Psoas muscle (tissue), 8 donors: ENCODE measurements around the gene CFP. TPM values are rescaled to one million over a fixed set of nuclear protein-coding genes. Genes with fewer than 3 reads are reported as not detected.

Experiments used
- ATAC-seq, 4 donors: fragments of 200-7000 bp; cut with Tn5 transposase; one replicate each; pipeline ENCODE4 v1.9.1; 2020; ENCODE audit warnings: moderate library complexity in 3 of 4, mild to moderate bottlenecking in 2 of 4
- DNase-seq, 2 donors: peaks; one replicate each; pipeline ENCODE4 v3.0.0-alpha.2; 2020
- H3K27ac ChIP-seq: fragments of 200-600 bp; one replicate; pipeline ENCODE4 v1.8.0; 2022
- H3K27me3 ChIP-seq, 3 donors: fragments of 200-600 bp in 1 of 3; one replicate each; pipeline versions ENCODE4 v1.6.1 to v1.8.0; 2013 to 2022; ENCODE audit warnings: low read length in 2 of 3, mild to moderate bottlenecking in 2 of 3, moderate library complexity in 1 of 3; ENCODE audit not compliant: insufficient read depth in 3 of 3
- H3K36me3 ChIP-seq, 2 donors: fragments of 200-600 bp in 1 of 2; one replicate each; pipeline versions ENCODE4 v1.6.1 to v1.8.0; 2013 to 2022; ENCODE audit warnings: low read depth in 1 of 2, mild to moderate bottlenecking in 1 of 2, moderate library complexity in 1 of 2; ENCODE audit not compliant: insufficient read depth in 1 of 2
- H3K4me1 ChIP-seq: fragments of 200-600 bp; one replicate; pipeline ENCODE4 v1.8.0; 2022
- H3K4me3 ChIP-seq: fragments of 200-600 bp; one replicate; pipeline ENCODE4 v1.8.0; 2022; ENCODE audit warnings: mild to moderate bottlenecking
- H3K9me3 ChIP-seq: fragments of 200-600 bp; one replicate; pipeline ENCODE4 v1.8.0; 2022
- CTCF ChIP-seq: fragments of 200-600 bp; IDR thresholded peaks from one replicate; pipeline ENCODE4 v1.8.0; 2022; ENCODE audit warnings: antibody characterized with exemption
- WGBS, 3 donors: extraction: QIAGEN DNeasy Blood & Tissue Kit; methylation state at CpG; one replicate each; pipeline versions ENCODE4 v1.1.6 to v1.1.7; 2013; 5-methylcytosine and 5-hydroxymethylcytosine counted together
- intact Hi-C, 2 donors: fragments of 100-400 bp; cut with DNase I; formaldehyde crosslinking; loops; one replicate each; pipeline versions ENCODE4 v1.11.0 to v1.14.2; 2022
- polyA plus RNA-seq, 3 donors: library from polyadenylated mRNA; stranded (reverse); fragments of 200-250 nt; gene quantifications; one replicate each; pipeline ENCODE4 v1.2.3, GENCODE V29; 2013
- total RNA-seq, 4 donors: library from RNA; stranded (reverse); fragmentation: NEBNext Ultra II Directional in 2 of 4; extraction: Animal tissue kit (Norgen Biotek cat#: 25700) in 2 of 4; gene quantifications; one replicate each; pipeline versions ENCODE4 v1.2.1 to v1.2.4, GENCODE V29; 2021 to 2023
- donor health status: healthy with polysubstance abuse.
- donor health status: DM: no; HTN: no; CAD: no; lungs with moderate emphysema.
- donor health status: Bipolar disorder and iron deficiency.
- donor health status: healthy.
- donor health status: DM: yes; HTN: yes; CAD: no.
- donor health status: DM: no; HTN: no; CAD: no.
- donor health status: DM: no; HTN: no; CAD: no.
- donor health status: DM: yes; HTN: yes; CAD: no.

The CFP gene
- total and polyA plus RNA-seq, 7 donors, result 0.51 to 1.8 (median 1.5) TPM

- TF ChIP-seq CTCF, result no peak
- H3K9me3 ChIP-seq, result no peaks in the 10 kb centered on the region
- ATAC-seq (peak; percentile 12 to 45 (median 25)), DNase-seq (no peak)
- intact Hi-C loops, result no loop called here
- H3K36me3 ChIP-seq, result peaks cover 0 to 20% of the 10 kb centered on the region in 2 donors
- no peaks in the 10 kb centered on the region for H3K4me1 ChIP-seq
- peak overlapping the region; percentile 36 for H3K4me3 ChIP-seq
- H3K27ac ChIP-seq, result peak overlapping the region; percentile 21
- 0 to 26% (median 4%) methylated on average over 3 to 37 of the region's 41 CpGs for WGBS, 3 donors
- H3K27me3 ChIP-seq, result peaks cover 0 to 20% (median 1%) of the 10 kb centered on the region in 3 donors
Observed at GRCh38 chrX:47574076-47574546, 55.6 kb downstream of the CFP start.

DNA sequence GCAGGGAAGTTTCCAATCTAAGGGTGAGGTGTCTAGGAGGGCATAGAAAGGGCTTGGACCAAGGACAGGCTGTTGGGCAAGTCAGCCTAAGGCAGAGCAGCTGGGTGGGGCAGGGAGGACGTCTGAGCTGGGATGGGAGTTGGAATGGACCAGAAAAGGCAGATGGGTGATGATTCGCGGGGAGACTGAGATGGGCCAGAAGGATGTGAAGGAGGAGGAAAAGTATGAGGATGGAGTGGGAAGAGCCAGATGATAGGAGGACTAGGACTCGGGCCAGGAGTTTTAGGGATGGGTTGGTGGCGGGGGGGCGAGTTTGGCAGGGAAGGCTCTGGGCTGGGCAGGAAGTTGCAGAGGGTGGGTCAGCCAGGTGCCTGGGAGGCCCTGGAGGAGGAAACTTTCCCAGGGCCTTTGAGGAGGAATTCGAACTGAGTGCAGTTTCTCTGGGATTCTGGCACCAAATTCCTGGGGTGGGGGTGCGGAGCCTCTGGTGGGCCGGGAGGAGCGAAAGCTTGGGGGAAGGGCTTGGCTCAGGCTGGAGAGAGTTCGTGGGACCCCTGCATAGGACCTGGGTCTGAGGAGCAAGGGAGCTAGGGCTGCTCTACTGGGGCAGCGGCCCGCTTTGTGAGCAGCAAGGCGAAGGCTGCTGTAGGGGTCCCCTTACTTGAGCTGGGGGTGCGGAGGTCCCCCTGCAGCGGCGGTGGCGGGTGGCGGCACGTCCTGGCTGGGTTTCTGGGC, 56.2 kb downstream of the CFP start:
- Histone ChIP-seq H3K36me3 (peaks cover 0 to 26% of the 10 kb centered on the region in 2 donors), H3K27me3 (peaks cover 0 to 17% (median 1%) of the 10 kb centered on the region in 3 donors), H3K9me3 (no peaks in the 10 kb centered on the region), H3K4me1 (no peaks in the 10 kb centered on the region), H3K27ac (peak overlapping the region; percentile 21), H3K4me3 (peak overlapping the region; percentile 36)
- 13 to 25% (median 15%) methylated on average over 11 to 20 of the region's 20 CpGs for WGBS, 3 donors
- no peak for TF ChIP-seq CTCF
- DNase-seq (no peak), ATAC-seq (peak; percentile 23 to 41 (median 36))
- intact Hi-C loops, result no loop called here

Other genes starting within 250 kb of the CFP start
- 10 to 100 TPM in 3 of 4 donors, 1 to 10 TPM in 1; 9.5 to 17.7 (median 13.4) TPM for gene ZNF41, start 146.7 kb downstream of the CFP start, total RNA-seq
- gene ZNF41, start 146.7 kb downstream of the CFP start, polyA plus RNA-seq, result 10 to 100 TPM in 1 of 3 donors, 1 to 10 TPM in 2; 5.3 to 10.9 (median 8.5) TPM
- 100 to 1,000 TPM; 101 to 118 (median 108) TPM for gene ARAF, start 68.7 kb downstream of the CFP start, total RNA-seq
- 10 to 100 TPM; 54.3 to 63.9 (median 61.6) TPM for gene ARAF, start 68.7 kb downstream of the CFP start, polyA plus RNA-seq
- gene TIMP1, start 47.5 kb downstream of the CFP start, total RNA-seq, result 100 to 1,000 TPM in 1 of 4 donors, 10 to 100 TPM in 3; 33.2 to 157 (median 57.2) TPM
- 100 to 1,000 TPM in 1 of 3 donors, 10 to 100 TPM in 2; 15.7 to 190 (median 33.7) TPM for gene TIMP1, start 47.5 kb downstream of the CFP start, polyA plus RNA-seq
- gene SYN1, start 10.1 kb downstream of the CFP start, total RNA-seq, result 1 to 10 TPM in 3 of 4 donors, under 1 TPM in 1; 0.84 to 7.0 (median 2.6) TPM
- 1 to 10 TPM in 2 of 3 donors, under 1 TPM in 1; 0.80 to 2.4 (median 2.3) TPM for gene SYN1, start 10.1 kb downstream of the CFP start, polyA plus RNA-seq
- 10 to 100 TPM; 30.7 to 55.7 (median 34.2) TPM for gene ELK1, start 20.6 kb upstream of the CFP start, total RNA-seq
- 10 to 100 TPM; 18.7 to 42.8 (median 33.3) TPM for gene ELK1, start 20.6 kb upstream of the CFP start, polyA plus RNA-seq
- 10 to 100 TPM; 67.8 to 87.1 (median 80.4) TPM for gene UXT, start 29.2 kb upstream of the CFP start, total RNA-seq
- 100 to 1,000 TPM; 124 to 172 (median 143) TPM for gene UXT, start 29.2 kb upstream of the CFP start, polyA plus RNA-seq
- gene ZNF81, start 207.0 kb upstream of the CFP start, total RNA-seq, result 1 to 10 TPM; 1.8 to 5.5 (median 4.3) TPM
- 1 to 10 TPM; 1.6 to 4.9 (median 1.8) TPM for gene ZNF81, start 207.0 kb upstream of the CFP start, polyA plus RNA-seq